A673 (cell line): Measurements from ENCODE around the gene BCL2. TPM values are rescaled to one million over a fixed set of nuclear protein-coding genes. Genes with fewer than 3 reads are reported as not detected.

ENCODE experiments used
- BruUV-seq: library from RNA; stranded (reverse); fragments of 400-500 nt; replicated peaks from 2 replicates; lab custom pipeline; 2021; lab: Mats Ljungman, UMichigan
- CTCF ChIA-PET: fragments of 300-600 bp; sonication (Branson Sonifier 250); formaldehyde crosslinking; loops from one replicate; lab custom pipeline; 2022; ENCODE audit warnings: antibody characterized with exemption; lab: Charles Lee
- POLR2A ChIA-PET: fragments of 300-600 bp; sonication (Branson Sonifier 250); formaldehyde crosslinking; loops from one replicate; lab custom pipeline; 2022; ENCODE audit warnings: antibody characterized with exemption; ENCODE audit not compliant: low non-redundant PET; lab: Charles Lee
- DNase-seq: peaks from one replicate; pipeline ENCODE4 v3.0.0-alpha.2; 2015; ENCODE audit warnings: low spot score
- H3K27ac ChIP-seq: fragments of 200-600 bp; sonication (generic); 2 replicates; pipeline ENCODE4 v1.5.1; 2016; ENCODE audit warnings: mixed run types, low read depth, mild to moderate bottlenecking, mixed read lengths, antibody characterized with exemption, low read length; ENCODE audit not compliant: poor library complexity, severe bottlenecking
- H3K27me3 ChIP-seq: fragments of 200-600 bp; sonication (generic); replicated peaks from 2 replicates; pipeline ENCODE4 v1.6.1; 2017; ENCODE audit warnings: mixed run types, low read depth, mild to moderate bottlenecking, mixed read lengths, antibody characterized with exemption, low read length; ENCODE audit not compliant: insufficient read depth, poor library complexity
- H3K36me3 ChIP-seq: fragments of 200-600 bp; sonication (generic); 2 replicates; pipeline ENCODE4 v1.6.1; 2016; ENCODE audit warnings: mixed run types, mild to moderate bottlenecking, mixed read lengths, antibody characterized with exemption, low read length; ENCODE audit not compliant: insufficient read depth, poor library complexity, severe bottlenecking
- H3K4me1 ChIP-seq: fragments of 200-600 bp; sonication (generic); 2 replicates; pipeline ENCODE4 v1.6.1; 2017; ENCODE audit warnings: mixed run types, mild to moderate bottlenecking, mixed read lengths, antibody characterized with exemption, low read length; ENCODE audit not compliant: insufficient read depth, poor library complexity, severe bottlenecking
- H3K4me3 ChIP-seq: fragments of 200-600 bp; sonication (generic); 2 replicates; pipeline ENCODE4 v1.5.1; 2016; ENCODE audit warnings: low read depth, mixed run types, mild to moderate bottlenecking, mixed read lengths, low read length; ENCODE audit not compliant: poor library complexity, severe bottlenecking
- H3K9me3 ChIP-seq: fragments of 200-600 bp; sonication (generic); 2 replicates; pipeline ENCODE4 v1.6.1; 2016; ENCODE audit warnings: mixed run types, low read depth, mild to moderate bottlenecking, mixed read lengths, antibody characterized with exemption, low read length; ENCODE audit not compliant: poor library complexity, severe bottlenecking
- CTCF ChIP-seq: fragments of 300-800, 200-600 bp; sonication (generic); conservative IDR thresholded peaks from 2 replicates; pipeline ENCODE4 v1.5.1; 2017; ENCODE audit warnings: low read depth, mild to moderate bottlenecking, antibody characterized with exemption, low read length, moderate library complexity, mixed read lengths
- EZH2 ChIP-seq: fragments of 200-600 bp; sonication (generic); IDR thresholded peaks from 2 replicates; pipeline ENCODE4 v1.6.1; 2017; ENCODE audit warnings: borderline replicate concordance, low read depth, mild to moderate bottlenecking, mixed read lengths, antibody characterized with exemption, low read length; ENCODE audit not compliant: poor library complexity, severe bottlenecking
- intact Hi-C: fragments of 100-400 bp; cut with micrococcal nuclease; formaldehyde crosslinking; loops from one replicate; pipeline ENCODE4 v1.10.0; 2022; ENCODE audit not compliant: unreplicated experiment
- total RNA-seq: library from RNA; stranded (reverse); gene quantifications from 2 replicates; pipeline ENCODE4 v1.2.3, GENCODE V29; 2021

BCL2 gene
- total RNA-seq, 1 experiment from 2014 or later, result 24.9 TPM

- no peak for DNase-seq
- no TSS peak for BruUV-seq
- Histone ChIP-seq H3K4me1 (peaks cover 16% of the 10 kb centered on the region), H3K9me3 (no peaks in the 10 kb centered on the region), H3K4me3 (no peak overlapping the region), H3K36me3 (no peaks in the 10 kb centered on the region), H3K27me3 (no peaks in the 10 kb centered on the region), H3K27ac (no peak overlapping the region)
- intact Hi-C loops, result no loop called here
- TF ChIP-seq EZH2, result no peak
- TF ChIP-seq CTCF, result no peak
- ChIA-PET POLR2A (no interaction called here), CTCF (no interaction called here)
These were observed 155.2 kb downstream of the BCL2 start for GRCh38 chr18:63164396-63164795.

GRCh38 chr18:63162271-63163014 is 157.1 kb downstream of the BCL2 start:
- no peak for TF ChIP-seq CTCF
- TF ChIP-seq EZH2, result no peak
- CTCF ChIA-PET, result no interaction called here

GRCh38 chr18:63161761-63162195 is 157.8 kb downstream of the BCL2 start:
- POLR2A ChIA-PET, result no interaction called here
- no peak for TF ChIP-seq CTCF
- TF ChIP-seq EZH2, result no peak
- CTCF ChIA-PET, result no interaction called here
- Histone ChIP-seq H3K4me3 (no peak overlapping the region), H3K4me1 (peaks cover 18% of the 10 kb centered on the region), H3K9me3 (no peaks in the 10 kb centered on the region), H3K36me3 (no peaks in the 10 kb centered on the region), H3K27me3 (no peaks in the 10 kb centered on the region), H3K27ac (no peak overlapping the region)
- DNase-seq, result peak; percentile 64
- no TSS peak for BruUV-seq
- intact Hi-C loops, result no loop called here

More at GRCh38 chr18:63162271-63163014, 157.1 kb downstream of the BCL2 start:
- POLR2A ChIA-PET, result no interaction called here
- Histone ChIP-seq H3K4me3 (no peak overlapping the region), H3K36me3 (no peaks in the 10 kb centered on the region), H3K4me1 (peaks cover 18% of the 10 kb centered on the region), H3K27me3 (no peaks in the 10 kb centered on the region), H3K27ac (no peak overlapping the region), H3K9me3 (no peaks in the 10 kb centered on the region)
- BruUV-seq, result no TSS peak
- no peak for DNase-seq
- intact Hi-C loops, result no loop called here
